HepG2 (cell line): Measurements from ENCODE around the gene SMIM1. TPM values are rescaled to one million over a fixed set of nuclear protein-coding genes. Genes with fewer than 3 reads are reported as not detected.

ENCODE experiments used
- ATAC-seq: fragments of 200-7000 bp; cut with Tn5 transposase; 3 replicates; pipeline ENCODE4 v1.9.1; 2020; ENCODE audit warnings: mild to moderate bottlenecking, moderate library complexity
- BruUV-seq: library from RNA; stranded (reverse); fragments of 400-500 nt; replicated peaks from 2 replicates; lab custom pipeline; 2021; lab: Mats Ljungman, UMichigan
- CTCF ChIA-PET: fragments of 300-600 bp; formaldehyde crosslinking; extraction: SDS; loops from one replicate; lab custom pipeline; 2021; ENCODE audit warnings: low total read pairs, inconsistent platforms, low intra/inter-chr PET ratio; lab: Yijun Ruan, JAX
- POLR2A ChIA-PET: fragments of 350-600 bp; sonication (Branson Sonifier 250); formaldehyde crosslinking; loops from one replicate; lab custom pipeline; 2020; ENCODE audit warnings: antibody characterized with exemption, inconsistent platforms; lab: Yijun Ruan, JAX
- DNase-seq: peaks from one replicate; pipeline ENCODE4 v3.0.0-alpha.2; 2015; ENCODE audit warnings: low spot score
- FAIRE-seq: peaks from 3 replicates; lab custom pipeline; 2011; peaks lifted over from hg19 to GRCh38; lab: Jason Lieb, UNC
- H2AFZ ChIP-seq: one replicate; pipeline ENCODE4 v1.6.1; 2011; ENCODE audit warnings: low read length, inconsistent platforms
- H3K27ac ChIP-seq: fragments of 300-600 bp; 3 replicates; pipeline ENCODE4 v1.8.0; 2011; ENCODE audit warnings: mixed run types, mild to moderate bottlenecking, mixed read lengths, low read length, inconsistent platforms; ENCODE audit not compliant: insufficient read depth; ENCODE audit errors: extremely low read length
- H3K27me3 ChIP-seq, 2 experiments: fragments of 200-600 bp in 1 of 2; 2 replicates in 1 of 2; 3 replicates in 1 of 2; pipeline versions ENCODE4 v1.6.0 to v1.8.0; 2011; ENCODE audit warnings: low read length in 2 of 2, mild to moderate bottlenecking in 2 of 2, moderate library complexity in 2 of 2, inconsistent platforms in 1 of 2; ENCODE audit not compliant: insufficient read depth in 2 of 2, control insufficient read depth in 1 of 2
- H3K36me3 ChIP-seq, 2 experiments: fragments of 200-600 bp in 1 of 2; replicated peaks in 1 of 2; 2 replicates in 1 of 2; 3 replicates in 1 of 2; pipeline versions ENCODE4 v1.5.1 to v1.8.0; 2011; ENCODE audit warnings: low read length in 2 of 2, inconsistent platforms in 1 of 2; ENCODE audit not compliant: insufficient read depth in 2 of 2, control insufficient read depth in 1 of 2
- H3K4me1 ChIP-seq: 2 replicates; pipeline ENCODE4 v1.5.1; 2012; ENCODE audit warnings: low read length, inconsistent platforms; ENCODE audit not compliant: insufficient read depth
- H3K4me2 ChIP-seq: 2 replicates; pipeline ENCODE4 v1.6.0; 2011; ENCODE audit warnings: low read depth, low read length, inconsistent platforms
- H3K4me3 ChIP-seq, 3 experiments: fragments of 200-600 bp in 1 of 3; sonication (generic), shearing (Covaris generic) in 1 of 3; replicated peaks in 1 of 3; 2 replicates each; pipeline ENCODE4 v1.5.1; 2011 to 2016; ENCODE audit warnings: low read length in 3 of 3, inconsistent platforms in 2 of 3, low read depth in 2 of 3, mild to moderate bottlenecking in 2 of 3, control low read depth in 1 of 3, mixed read lengths in 1 of 3; ENCODE audit not compliant: insufficient read depth in 1 of 3
- H3K79me2 ChIP-seq: one replicate; pipeline ENCODE4 v1.6.1; 2011; ENCODE audit warnings: low read length, inconsistent platforms; ENCODE audit not compliant: insufficient read depth
- H3K9ac ChIP-seq: 2 replicates; pipeline ENCODE4 v1.6.0; 2011; ENCODE audit warnings: mild to moderate bottlenecking, low read depth, low read length, inconsistent platforms; ENCODE audit not compliant: insufficient read depth
- H3K9me3 ChIP-seq: 2 replicates; pipeline ENCODE4 v1.5.1; 2012; ENCODE audit warnings: mild to moderate bottlenecking, low read length
- H4K20me1 ChIP-seq: 2 replicates; pipeline ENCODE4 v1.6.0; 2011; ENCODE audit warnings: inconsistent platforms, mild to moderate bottlenecking, low read length, moderate library complexity; ENCODE audit not compliant: insufficient read depth
- EED ChIP-seq: sonication (generic); formaldehyde crosslinking; IDR thresholded peaks from 2 replicates; pipeline ENCODE4 v1.5.0; 2020; ENCODE audit warnings: mild to moderate bottlenecking, missing genetic modification reagents
- MAF1 ChIP-seq: sonication (generic); formaldehyde crosslinking; IDR thresholded peaks from 2 replicates; pipeline ENCODE4 v1.5.0; 2020; ENCODE audit warnings: missing genetic modification reagents, borderline replicate concordance
- SIX4 ChIP-seq: sonication (generic); formaldehyde crosslinking; IDR thresholded peaks from 2 replicates; pipeline ENCODE4 v1.4.0; 2020; ENCODE audit warnings: missing genetic modification reagents
- SMAD1 ChIP-seq: sonication (generic); formaldehyde crosslinking; IDR thresholded peaks from 2 replicates; pipeline ENCODE4 v1.4.0; 2020; ENCODE audit warnings: missing genetic modification reagents, low read depth, mild to moderate bottlenecking, borderline replicate concordance
- TBX2 ChIP-seq: sonication (generic); formaldehyde crosslinking; IDR thresholded peaks from 2 replicates; pipeline ENCODE4 v1.5.0; 2020; ENCODE audit warnings: missing genetic modification reagents, mild to moderate bottlenecking, borderline replicate concordance
- ZNF260 ChIP-seq: sonication (generic); formaldehyde crosslinking; IDR thresholded peaks from 2 replicates; pipeline ENCODE4 v1.4.0; 2020; ENCODE audit warnings: missing genetic modification reagents, low read depth, mild to moderate bottlenecking, borderline replicate concordance
- ZNF329 ChIP-seq: sonication (generic); formaldehyde crosslinking; IDR thresholded peaks from 2 replicates; pipeline ENCODE4 v1.9.0; 2021; ENCODE audit warnings: low read depth, mild to moderate bottlenecking, missing genetic modification reagents
- ZSCAN31 ChIP-seq: sonication (generic); formaldehyde crosslinking; IDR thresholded peaks from 2 replicates; pipeline ENCODE4 v1.5.0; 2020; ENCODE audit warnings: low read depth, mild to moderate bottlenecking, missing genetic modification reagents
- WGBS: methylation state at CpG from one replicate; pipeline ENCODE4 v1.1.6; 2017; ENCODE audit warnings: low lambda C conversion rate; 5-methylcytosine and 5-hydroxymethylcytosine counted together
- in situ Hi-C: cut with HindIII; loops from 2 replicates; pipeline ENCODE4 v1.10.0; 2017; ENCODE audit warnings: low pct_unique_long_range_greater_than_20kb; ENCODE audit not compliant: extremely low pct_ligation_motif_present
- intact Hi-C: fragments of 100-400 bp; cut with micrococcal nuclease; formaldehyde crosslinking; loops from one replicate; pipeline ENCODE4 v1.10.0; 2022; ENCODE audit not compliant: unreplicated experiment
- polyA plus RNA-seq, 8 experiments: library from polyadenylated mRNA; depleted of rRNA in 3 of 8; stranded (reverse) in 7 of 8; unstranded in 1 of 8; fragments of >200 nt; fragmentation: Illumina TruSeq in 4 of 8; extraction: Trizol in 4 of 8; gene quantifications; 2 replicates each; pipeline versions ENCODE4 v1.2.1 to v1.2.3, GENCODE V29; 2011 to 2016; ENCODE audit warnings: low read depth in 4 of 8, missing spikeins in 1 of 8, mixed read lengths in 1 of 8; ENCODE audit not compliant: insufficient read depth in 1 of 8
- total RNA-seq, 5 experiments: library from RNA; depleted of rRNA; stranded (reverse); fragments of >200 nt; fragmentation: Illumina TruSeq; extraction: Trizol; gene quantifications; 2 replicates each; pipeline ENCODE4 v1.2.3, GENCODE V29; 2016; ENCODE audit warnings: low read depth in 1 of 5
- TF ChIP-seq, protein P1 (sequence below): sonication (generic); formaldehyde crosslinking; IDR thresholded peaks from 2 replicates; pipeline ENCODE4 v1.4.0; 2020; ENCODE audit warnings: mild to moderate bottlenecking, missing genetic modification reagents
- TF ChIP-seq, protein P2 (sequence below): sonication (generic); formaldehyde crosslinking; IDR thresholded peaks from 2 replicates; pipeline ENCODE4 v1.4.0; 2020; ENCODE audit warnings: mild to moderate bottlenecking, missing genetic modification reagents

SMIM1 gene
- total and polyA plus RNA-seq, 2 of the 13 experiments (the other 11 are each of a cell fraction or from before 2014, with no cell fraction given), result 12.4 to 56.3 TPM

DNA sequence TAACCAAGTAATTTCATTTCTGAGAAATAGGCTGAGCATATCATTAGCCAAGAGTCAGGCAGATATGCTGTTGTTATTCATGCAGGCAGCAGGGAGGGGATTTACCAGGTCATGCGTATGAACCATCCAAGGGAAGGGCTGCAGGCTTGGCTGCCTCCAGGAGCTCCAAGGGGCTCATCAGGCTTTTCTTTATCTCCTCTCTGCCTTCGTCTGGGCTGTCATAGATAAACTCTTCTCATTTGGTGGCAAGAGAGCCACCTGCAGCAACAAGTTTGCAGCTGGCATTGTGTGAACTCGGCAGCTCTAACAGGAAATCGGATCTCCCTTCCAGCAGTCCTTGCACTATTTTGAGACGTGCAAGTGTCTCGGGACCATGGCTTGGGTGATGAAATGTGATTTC is 12.8 kb upstream of the SMIM1 start:
- H3K4me2 ChIP-seq, result no peak overlapping the region
- no peak overlapping the region for H3K27ac ChIP-seq
- POLR2A ChIA-PET, result interaction anchor here (2.1 kb wide), 1 partner anchor 12 kb away, joined by 8 read pairs; no protein-coding TSS in a partner anchor
- no peaks in the 10 kb centered on the region for H3K4me1 ChIP-seq
- no peaks in the 10 kb centered on the region for H4K20me1 ChIP-seq
- no peaks in the 10 kb centered on the region for H3K36me3 ChIP-seq
- ATAC-seq, result no peak
- H3K9me3 ChIP-seq, result no peaks in the 10 kb centered on the region
- no peaks in the 10 kb centered on the region for H3K79me2 ChIP-seq
- in situ Hi-C loops (no loop called here), intact Hi-C loops (no loop called here)
- no peak overlapping the region for H3K9ac ChIP-seq
- CTCF ChIA-PET, result no interaction called here
- DNase-seq, result no peak
- no peak overlapping the region for H2AFZ ChIP-seq
- TF ChIP-seq SIX4 (CRISPR knock-in tag) (no peak), ZNF329 (CRISPR knock-in tag) (peak; percentile 84)
- no peak overlapping the region for H3K4me3 ChIP-seq
- WGBS, result 3% methylated on average over 6 of the region's 6 CpGs
- FAIRE-seq, result no peak
- BruUV-seq, result no TSS peak
- H3K27me3 ChIP-seq, result peaks cover 14 to 74% of the 10 kb centered on the region in 2 experiments

GRCh38 chr1:3761296-3762010 is 11.1 kb upstream of the SMIM1 start:
- intact Hi-C loops, result no loop called here
- H2AFZ ChIP-seq, result no peak overlapping the region
- no peaks in the 10 kb centered on the region for H3K79me2 ChIP-seq
- H3K9me3 ChIP-seq, result no peaks in the 10 kb centered on the region
- H3K4me3 ChIP-seq, result no peak overlapping the region
- ChIA-PET POLR2A (interaction anchor here (1.1 kb wide), 1 partner anchor 10 kb away, joined by 4 read pairs; no protein-coding TSS in a partner anchor), CTCF (no interaction called here)
- no peak overlapping the region for H3K9ac ChIP-seq
- ATAC-seq (no peak), FAIRE-seq (no peak), DNase-seq (no peak)
- H4K20me1 ChIP-seq, result no peaks in the 10 kb centered on the region
- no TSS peak for BruUV-seq
- in situ Hi-C loops, result no loop called here
- peaks cover 7 to 72% of the 10 kb centered on the region in 2 experiments; a peak in 4 of 5 replicates for H3K27me3 ChIP-seq
- peaks cover 5% of the 10 kb centered on the region for H3K4me1 ChIP-seq
- H3K27ac ChIP-seq, result no peak overlapping the region
- no peak overlapping the region for H3K4me2 ChIP-seq
- TF ChIP-seq, protein P1, sequence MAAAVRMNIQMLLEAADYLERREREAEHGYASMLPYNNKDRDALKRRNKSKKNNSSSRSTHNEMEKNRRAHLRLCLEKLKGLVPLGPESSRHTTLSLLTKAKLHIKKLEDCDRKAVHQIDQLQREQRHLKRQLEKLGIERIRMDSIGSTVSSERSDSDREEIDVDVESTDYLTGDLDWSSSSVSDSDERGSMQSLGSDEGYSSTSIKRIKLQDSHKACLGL (CRISPR knock-in tag), result no peak
- TF ChIP-seq MAF1 (CRISPR knock-in tag) (no peak), EED (CRISPR knock-in tag) (no peak), SMAD1 (no peak), ZSCAN31 (no peak), TBX2 (CRISPR knock-in tag) (no peak), ZNF260 (no peak)
- TF ChIP-seq, protein P2, sequence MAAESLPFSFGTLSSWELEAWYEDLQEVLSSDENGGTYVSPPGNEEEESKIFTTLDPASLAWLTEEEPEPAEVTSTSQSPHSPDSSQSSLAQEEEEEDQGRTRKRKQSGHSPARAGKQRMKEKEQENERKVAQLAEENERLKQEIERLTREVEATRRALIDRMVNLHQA (CRISPR knock-in tag), result no peak
- WGBS, result 15% methylated on average over 9 of the region's 17 CpGs
- no peaks in the 10 kb centered on the region for H3K36me3 ChIP-seq
